Measurements from ENCODE around the gene MAZ.

DNA sequence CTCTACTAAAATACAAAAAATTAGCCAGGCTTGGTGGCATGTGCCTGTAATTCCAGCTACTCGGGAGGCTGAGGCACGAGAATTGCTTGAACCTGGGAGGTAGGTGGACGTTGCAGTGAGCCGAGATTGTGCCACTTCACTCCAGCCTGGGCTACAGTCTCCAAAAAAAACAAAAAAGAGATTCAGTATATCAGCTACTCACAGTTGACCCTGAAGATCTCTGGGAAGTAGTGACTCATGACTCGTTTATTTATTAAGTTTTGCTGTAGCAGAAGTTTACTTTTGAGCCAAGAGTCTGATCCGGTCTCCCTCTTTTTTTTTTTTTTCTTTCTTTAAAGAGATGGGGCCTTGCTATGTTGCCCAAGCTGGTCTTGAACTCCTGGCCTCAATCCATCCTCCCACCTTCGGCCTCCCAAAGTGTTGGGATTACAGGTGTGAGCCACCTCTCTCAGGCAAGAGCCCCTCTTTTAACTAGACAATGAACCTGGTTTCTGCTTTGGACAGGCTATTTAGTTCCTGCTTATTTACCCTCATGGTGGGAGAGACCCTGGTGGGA lies 18.3 kb downstream of the MAZ start:
- TF ChIP-seq EZH2phosphoT487 (IDR thresholded peaks at IDR 0.05; ENCODE audit: insufficient read depth, low read depth): no peak
- no peak for TF ChIP-seq EZH2 (IDR thresholded peaks at IDR 0.05; ENCODE audit: insufficient read depth, poor library complexity, severe bottlenecking)

All from GM23248 (cell line).